Measurements from ENCODE around the gene IGFBPL1.
"Not testable (repeated sequence)": the region's sequence is repeated elsewhere in the genome, so short reads cannot be mapped to it uniquely, and the experiment has no call there.

Gene IGFBPL1, protein sequence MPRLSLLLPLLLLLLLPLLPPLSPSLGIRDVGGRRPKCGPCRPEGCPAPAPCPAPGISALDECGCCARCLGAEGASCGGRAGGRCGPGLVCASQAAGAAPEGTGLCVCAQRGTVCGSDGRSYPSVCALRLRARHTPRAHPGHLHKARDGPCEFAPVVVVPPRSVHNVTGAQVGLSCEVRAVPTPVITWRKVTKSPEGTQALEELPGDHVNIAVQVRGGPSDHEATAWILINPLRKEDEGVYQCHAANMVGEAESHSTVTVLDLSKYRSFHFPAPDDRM

GRCh38 chr9:38423973-38424843, at the start of gene IGFBPL1:
IGFBPL1 (minus strand) TSS chr9:38424454; CDS start chr9:38424424, 30 bp downstream.
- no peak for DNase-seq (ENCODE audit: low read depth)

DNA sequence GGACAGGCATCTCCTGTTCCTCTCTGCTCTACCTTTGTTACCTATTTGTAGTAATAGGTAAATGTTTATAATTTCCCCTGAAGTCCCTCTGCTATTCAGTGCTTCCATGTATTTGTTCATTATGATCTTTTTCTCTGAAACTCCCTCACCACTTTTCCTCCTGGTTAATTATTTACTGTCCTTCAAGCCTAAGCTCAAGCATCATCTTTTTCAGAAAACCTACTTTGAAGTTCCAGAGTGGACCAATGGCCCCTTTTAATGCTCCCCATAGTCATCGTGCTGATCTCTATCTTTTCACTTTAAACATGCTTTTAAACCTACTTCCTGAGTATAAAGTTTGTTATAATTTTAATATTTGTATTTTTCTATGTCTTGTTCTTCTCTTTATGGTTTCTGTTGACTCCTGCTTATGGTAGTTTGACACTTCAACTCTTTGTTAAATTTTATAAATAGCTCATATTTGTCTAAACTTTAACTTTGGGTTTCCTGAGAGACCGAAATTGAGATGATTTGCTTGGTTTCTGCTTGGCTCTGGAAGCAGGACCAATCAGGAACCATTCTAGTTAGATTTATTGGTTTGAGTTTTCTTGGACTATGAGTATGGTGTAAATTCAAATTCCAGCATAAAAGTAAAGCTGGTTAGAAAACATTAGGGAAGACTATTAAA, 48.5 kb upstream of the IGFBPL1 start:
- not testable (repeated sequence) for DNase-seq (ENCODE audit: low read depth)

GRCh38 chr9:38467404-38467803, 43.1 kb upstream of the IGFBPL1 start:
- DNase-seq (ENCODE audit: low read depth) = no peak

- no peak for DNase-seq (ENCODE audit: low read depth)
Measured at GRCh38 chr9:38453835-38454234, 29.6 kb upstream of the IGFBPL1 start.

DNA sequence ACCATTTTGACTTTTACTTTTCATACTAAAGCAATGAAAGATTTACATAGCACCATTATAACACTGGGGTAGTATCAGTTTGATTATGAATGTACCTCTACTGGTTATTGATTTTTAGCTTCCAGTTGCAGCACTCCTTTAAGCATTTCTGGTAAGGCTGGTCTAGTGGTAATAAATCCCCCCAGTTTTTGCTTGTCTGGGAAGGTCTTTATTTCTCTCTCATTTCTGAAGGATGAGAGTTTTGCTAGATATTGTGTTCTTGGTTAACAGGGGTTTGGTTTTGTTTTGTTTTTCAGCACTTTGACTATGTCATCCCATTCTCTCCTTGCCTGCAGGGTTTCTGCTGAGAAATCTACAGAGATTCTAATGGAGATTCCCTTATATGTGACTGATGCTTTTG, 26.9 kb upstream of the IGFBPL1 start:
- DNase-seq (ENCODE audit: low read depth) = no peak

DNA sequence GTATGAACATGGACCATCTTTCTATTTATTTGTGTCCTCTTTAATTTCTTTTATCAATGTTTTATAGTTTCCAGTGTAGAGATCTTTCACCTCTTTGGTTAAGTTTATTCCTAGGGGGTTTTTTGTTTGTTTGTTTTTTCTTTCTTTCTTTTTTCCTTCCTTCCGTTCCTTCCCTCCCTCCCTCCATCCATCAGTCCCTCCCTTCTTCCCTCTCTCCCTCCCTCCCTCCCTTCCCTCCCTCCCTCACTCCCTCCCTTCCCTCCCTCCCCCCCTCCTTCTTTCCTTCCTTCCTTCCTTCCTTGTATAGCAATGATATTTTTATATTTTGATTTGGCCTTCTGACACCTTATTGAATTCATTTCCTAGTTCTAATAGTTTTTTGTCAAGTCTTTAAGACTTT, 23.4 kb upstream of the IGFBPL1 start:
- DNase-seq (ENCODE audit: low read depth) = no peak

GRCh38 chr9:38445154-38446043, 21.1 kb upstream of the IGFBPL1 start:
- DNase-seq (ENCODE audit: low read depth) = no peak

GRCh38 chr9:38443597-38443996, 19.3 kb upstream of the IGFBPL1 start:
- no peak for DNase-seq (ENCODE audit: low read depth)

DNA sequence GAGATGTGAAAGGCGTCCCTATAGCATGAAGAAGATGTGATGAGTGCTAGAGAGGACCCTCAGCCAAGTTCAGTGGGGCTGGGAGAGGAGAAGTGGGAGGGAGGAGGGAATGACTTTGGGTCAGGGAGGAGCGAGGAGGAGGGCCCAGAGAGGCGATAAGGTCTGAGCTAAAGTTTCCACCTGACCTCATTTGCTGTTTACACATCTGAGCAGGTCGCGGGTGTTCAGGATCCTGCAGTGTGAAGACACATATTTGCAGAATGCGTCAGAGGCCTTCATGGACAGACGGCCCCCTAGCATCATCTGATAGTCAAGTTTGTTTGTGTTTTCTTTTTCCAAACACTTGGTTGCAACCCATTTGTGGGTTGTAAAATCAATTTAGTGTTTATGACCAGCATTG, 18.9 kb upstream of the IGFBPL1 start:
- DNase-seq (ENCODE audit: low read depth) = no peak

DNA sequence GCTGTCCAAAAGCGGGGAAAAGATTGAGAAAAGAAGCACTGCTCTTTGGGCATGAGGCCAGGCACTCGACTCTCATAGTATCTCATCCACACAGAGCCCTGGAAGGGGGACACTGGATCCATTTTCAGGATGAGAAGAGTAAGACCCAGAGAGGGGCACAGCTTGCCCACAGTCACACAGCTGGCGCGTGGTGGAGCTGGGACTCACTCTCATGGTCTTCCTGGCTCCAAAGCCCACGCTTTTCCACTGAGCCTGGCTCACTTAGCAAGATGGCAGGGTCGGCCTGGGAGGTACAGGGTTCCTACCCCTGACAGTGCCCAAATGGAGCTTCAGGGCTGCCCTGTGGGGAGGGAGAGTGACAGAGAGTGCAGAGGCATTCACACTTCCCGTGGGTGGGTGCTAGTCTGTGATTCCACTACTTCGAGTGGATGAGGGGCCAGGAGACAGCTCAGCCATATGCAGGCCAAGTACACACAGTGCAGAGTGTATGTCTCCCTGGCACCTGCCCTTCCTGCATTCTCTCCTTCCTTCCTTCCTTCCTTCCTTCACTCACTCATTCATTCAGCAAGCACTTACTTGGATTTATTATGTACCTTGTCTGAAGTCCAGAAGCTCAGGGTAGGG, 18.3 kb upstream of the IGFBPL1 start:
- no peak for DNase-seq (ENCODE audit: low read depth)

DNA sequence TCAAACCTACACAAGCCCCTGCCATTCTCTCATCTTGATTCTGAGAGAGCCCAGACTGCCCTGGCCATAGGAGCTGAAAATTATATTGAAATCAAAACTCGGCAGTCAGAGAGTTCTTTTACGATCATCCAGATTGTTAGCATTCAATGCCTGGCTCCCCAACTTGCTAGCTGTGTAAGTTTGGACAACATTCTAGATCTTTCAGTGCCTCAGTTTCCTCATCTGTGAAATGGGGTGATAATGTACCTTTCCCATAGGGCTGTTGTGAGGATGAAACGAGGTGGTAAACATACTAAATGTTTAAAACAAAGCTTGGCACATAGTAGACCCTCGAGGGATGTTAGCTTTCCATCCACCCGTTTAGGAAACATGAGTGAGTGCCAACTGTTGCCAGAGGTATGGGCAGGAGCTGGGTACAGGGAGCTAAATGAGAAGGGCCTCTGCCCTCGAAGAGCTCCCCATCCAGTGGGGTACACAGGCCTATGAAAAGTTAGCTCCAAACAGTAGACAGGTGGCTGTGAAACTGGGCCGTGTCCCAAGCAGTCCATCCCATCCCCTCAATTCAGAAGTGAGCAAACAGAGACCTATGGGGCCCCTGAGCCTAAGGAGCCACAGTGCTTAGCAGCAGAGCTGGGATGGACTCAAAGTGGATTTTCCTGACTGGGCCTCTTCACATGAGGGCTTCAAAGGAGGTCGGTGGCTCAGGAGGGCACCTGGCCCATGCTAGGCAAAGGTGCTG, 17.3 kb upstream of the IGFBPL1 start:
- no peak for DNase-seq (ENCODE audit: low read depth)

- no peak for DNase-seq (ENCODE audit: low read depth)
Measured at GRCh38 chr9:38440516-38440915, 16.3 kb upstream of the IGFBPL1 start.

DNA sequence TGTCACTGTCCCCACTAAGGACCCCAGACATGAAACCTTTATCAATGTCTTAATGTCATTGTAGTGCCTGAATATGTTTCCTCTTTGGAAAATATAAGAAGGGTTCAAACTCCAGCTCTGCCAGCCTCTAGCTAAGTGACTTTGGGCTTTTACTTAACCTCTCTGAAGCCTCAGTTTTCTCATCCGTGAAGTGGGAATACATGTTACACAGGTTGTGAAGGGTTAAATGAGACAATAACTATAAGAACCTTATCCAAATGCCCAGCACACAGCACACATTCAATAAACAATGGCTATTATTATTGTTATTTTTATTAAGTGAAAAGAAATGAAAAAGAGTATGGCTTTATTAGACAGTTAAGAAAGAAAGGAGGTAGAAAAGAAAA, 15.7 kb upstream of the IGFBPL1 start:
- no peak for DNase-seq (ENCODE audit: low read depth)

- DNase-seq (ENCODE audit: low read depth) = no peak
Measured at GRCh38 chr9:38439291-38439915, 15.1 kb upstream of the IGFBPL1 start.

- DNase-seq (ENCODE audit: low read depth) = no peak
Measured at GRCh38 chr9:38437193-38437823, 13.1 kb upstream of the IGFBPL1 start.

DNA sequence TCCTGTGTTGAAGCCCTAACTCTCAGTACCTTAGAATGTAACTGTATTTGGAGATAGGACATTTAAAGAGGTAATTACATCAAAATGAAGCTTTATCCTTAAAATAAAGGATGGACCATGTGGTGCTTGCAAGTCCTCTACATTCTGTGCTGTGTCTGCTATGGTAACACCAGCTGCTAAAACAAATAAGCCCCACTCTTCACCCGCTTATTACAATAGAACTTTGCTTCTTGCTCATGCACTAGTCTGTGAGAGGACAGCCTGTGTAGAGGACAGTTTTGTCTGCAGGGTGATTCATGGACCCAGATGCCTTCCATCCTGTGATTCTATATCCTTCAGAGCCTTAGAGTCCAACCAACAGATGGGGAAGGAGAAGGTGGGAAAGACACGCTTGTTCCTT, 12.5 kb upstream of the IGFBPL1 start:
- DNase-seq (ENCODE audit: low read depth) = no peak

DNA sequence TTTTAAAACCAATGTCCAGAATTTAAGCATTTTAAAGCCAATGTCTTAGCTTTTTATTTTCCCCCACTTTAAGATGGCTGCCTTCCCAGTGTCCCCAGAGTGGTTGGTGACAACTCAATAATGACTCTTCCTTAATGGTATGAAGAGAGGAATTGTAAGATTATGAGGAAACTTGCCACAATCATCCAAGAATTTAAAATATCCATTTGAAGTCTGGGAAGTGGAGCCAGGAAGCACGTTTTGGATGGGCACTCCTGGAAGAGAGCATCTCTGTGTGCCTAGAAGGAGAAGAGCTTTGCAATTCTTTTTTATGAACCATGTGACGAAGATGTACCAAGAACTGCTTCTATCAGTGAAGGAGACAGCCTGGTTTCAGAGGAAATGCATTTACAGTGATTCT, 11.3 kb upstream of the IGFBPL1 start:
- DNase-seq (ENCODE audit: low read depth) = no peak

GRCh38 chr9:38434853-38435252, 10.6 kb upstream of the IGFBPL1 start:
- no peak for DNase-seq (ENCODE audit: low read depth)

DNA sequence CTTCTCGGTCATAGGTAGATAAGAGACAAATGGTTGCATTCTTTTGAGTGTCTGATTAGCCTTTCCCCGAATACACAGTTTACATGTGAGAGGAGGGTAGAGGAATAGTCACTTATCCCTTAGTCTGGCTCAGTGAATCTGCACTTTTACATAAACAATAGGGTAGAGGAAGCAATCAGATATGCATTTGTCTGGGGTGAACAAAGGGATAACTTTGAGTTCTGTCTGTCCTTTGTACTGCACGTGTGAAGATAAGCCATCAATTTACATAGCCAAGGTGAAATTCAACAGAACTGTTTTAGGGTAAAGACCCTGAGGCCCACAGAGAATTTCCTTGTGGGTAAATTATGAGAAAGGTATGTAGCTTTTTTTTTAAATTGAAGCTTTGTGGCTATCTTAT, 10.1 kb upstream of the IGFBPL1 start:
- DNase-seq (ENCODE audit: low read depth) = no peak

All from activated gamma-delta T cell treated with anti-CD3 and anti-CD28 coated beads, Interleukin-2, amount 50 U/mL, for 16 hours (primary cell).